HEK293 (cell line): ENCODE data around the gene HSPB6.
A peak's percentile ranks its signal among the peaks of the same experiment; 100 is the strongest.

Experiments
- CTCF ChIA-PET: fragments of 350-600 bp; formaldehyde crosslinking; extraction: SDS; loops from one replicate; lab custom pipeline; 2021; ENCODE audit warnings: antibody characterized with exemption; lab: Yijun Ruan, JAX
- POLR2A ChIA-PET: fragments of 300-600 bp; formaldehyde crosslinking; extraction: SDS; loops from one replicate; lab custom pipeline; 2020; ENCODE audit warnings: antibody characterized with exemption, inconsistent platforms; lab: Yijun Ruan, JAX
- H3K27ac ChIP-seq: fragments of 200-500 bp; sonication (Bioruptor generic); 2 replicates; pipeline ENCODE4 v1.5.1; 2014; ENCODE audit warnings: low read depth, low read length, control low read depth, inconsistent platforms; ENCODE audit errors: extremely low read depth
- H3K36me3 ChIP-seq, 2 experiments: fragments of 200-500 bp in 1 of 2; sonication (Bioruptor generic) in 1 of 2; 1 replicate in 1 of 2; 2 replicates in 1 of 2; pipeline ENCODE4 v1.5.1; 2014 to 2017; ENCODE audit warnings: inconsistent platforms in 2 of 2, low read length in 2 of 2; ENCODE audit not compliant: control insufficient read depth in 2 of 2, insufficient read depth in 1 of 2
- H3K4me1 ChIP-seq: fragments of 200-500 bp; sonication (Bioruptor generic); 2 replicates; pipeline ENCODE4 v1.5.1; 2014; ENCODE audit warnings: mild to moderate bottlenecking, low read length, inconsistent platforms; ENCODE audit not compliant: control insufficient read depth, insufficient read depth
- H3K4me3 ChIP-seq: 2 replicates; pipeline ENCODE4 v1.5.1; 2011; ENCODE audit warnings: low read depth, mild to moderate bottlenecking, control low read depth, low read length, moderate library complexity
- H3K9me3 ChIP-seq: fragments of 200-500 bp; sonication (Bioruptor generic); 2 replicates; pipeline ENCODE4 v1.5.1; 2014; ENCODE audit warnings: low read depth, low read length, inconsistent platforms; ENCODE audit not compliant: control insufficient read depth, insufficient read depth
- GLI2 ChIP-seq: fragments of 450-650 bp; formaldehyde crosslinking; IDR thresholded peaks from 2 replicates; pipeline ENCODE4; 2017; ENCODE audit warnings: missing biosample characterization, missing genetic modification characterization, low read depth, borderline replicate concordance
- GLIS1 ChIP-seq: fragments of 450-650 bp; formaldehyde crosslinking; IDR thresholded peaks from 2 replicates; pipeline ENCODE4 v1.5.1; 2016; ENCODE audit warnings: missing biosample characterization, missing genetic modification characterization
- IKZF3 ChIP-seq: fragments of 450-650 bp; IDR thresholded peaks from 2 replicates; pipeline ENCODE4 v1.5.0; 2018; ENCODE audit warnings: missing biosample characterization, mild to moderate bottlenecking, missing genetic modification characterization, moderate library complexity
- KLF1 ChIP-seq: fragments of 450-650 bp; formaldehyde crosslinking; IDR thresholded peaks from 2 replicates; pipeline ENCODE4 v1.5.1; 2016; ENCODE audit warnings: missing biosample characterization, missing genetic modification characterization
- KLF8 ChIP-seq: fragments of 450-650 bp; formaldehyde crosslinking; IDR thresholded peaks from 2 replicates; pipeline ENCODE4 v1.5.1; 2016; ENCODE audit warnings: missing biosample characterization, missing genetic modification characterization
- MYNN ChIP-seq: fragments of 450-650 bp; formaldehyde crosslinking; IDR thresholded peaks from 2 replicates; pipeline ENCODE4 v1.5.1; 2016; ENCODE audit warnings: missing biosample characterization, missing genetic modification characterization, borderline replicate concordance
- ZBTB10 ChIP-seq: fragments of 450-650 bp; formaldehyde crosslinking; IDR thresholded peaks from 2 replicates; pipeline ENCODE4 v1.5.1; 2016; ENCODE audit warnings: missing biosample characterization, missing genetic modification characterization
- ZBTB20 ChIP-seq: fragments of 450-650 bp; formaldehyde crosslinking; IDR thresholded peaks from 2 replicates; pipeline ENCODE4 v1.5.1; 2016; ENCODE audit warnings: missing biosample characterization, missing genetic modification characterization
- ZBTB21 ChIP-seq: fragments of 450-650 bp; formaldehyde crosslinking; IDR thresholded peaks from 2 replicates; pipeline ENCODE4 v1.5.1; 2017; ENCODE audit warnings: missing biosample characterization, missing genetic modification characterization
- ZBTB6 ChIP-seq: fragments of 450-650 bp; formaldehyde crosslinking; IDR thresholded peaks from 2 replicates; pipeline ENCODE4 v1.5.1; 2017; ENCODE audit warnings: missing biosample characterization, missing genetic modification characterization
- ZFP69B ChIP-seq: fragments of 450-650 bp; formaldehyde crosslinking; IDR thresholded peaks from 2 replicates; pipeline ENCODE4 v1.5.1; 2016; ENCODE audit warnings: missing biosample characterization, missing genetic modification characterization
- ZNF121 ChIP-seq: fragments of 450-650 bp; formaldehyde crosslinking; IDR thresholded peaks from 2 replicates; pipeline ENCODE4 v1.5.1; 2016; ENCODE audit warnings: missing biosample characterization, missing genetic modification characterization
- ZNF132 ChIP-seq: fragments of 450-650 bp; formaldehyde crosslinking; IDR thresholded peaks from 2 replicates; pipeline ENCODE4 v1.5.1; 2017; ENCODE audit warnings: missing biosample characterization, missing genetic modification characterization, borderline replicate concordance
- ZNF184 ChIP-seq: fragments of 450-650 bp; IDR thresholded peaks from 2 replicates; pipeline ENCODE4 v1.5.1; 2018; ENCODE audit warnings: missing biosample characterization, mild to moderate bottlenecking, missing genetic modification characterization
- ZNF2 ChIP-seq: fragments of 450-650 bp; formaldehyde crosslinking; IDR thresholded peaks from 2 replicates; pipeline ENCODE4 v1.5.1; 2016; ENCODE audit warnings: missing biosample characterization, missing genetic modification characterization
- ZNF223 ChIP-seq: fragments of 450-650 bp; formaldehyde crosslinking; IDR thresholded peaks from 2 replicates; pipeline ENCODE4 v1.5.1; 2016; ENCODE audit warnings: missing biosample characterization, missing genetic modification characterization
- ZNF266 ChIP-seq: fragments of 450-650 bp; formaldehyde crosslinking; IDR thresholded peaks from 2 replicates; pipeline ENCODE4 v1.5.1; 2016; ENCODE audit warnings: missing biosample characterization, missing genetic modification characterization, low read depth
- ZNF292 ChIP-seq: fragments of 450-650 bp; formaldehyde crosslinking; IDR thresholded peaks from 2 replicates; pipeline ENCODE4 v1.5.1; 2016; ENCODE audit warnings: low read depth, missing biosample characterization, missing genetic modification characterization, borderline replicate concordance
- ZNF37A ChIP-seq: fragments of 450-650 bp; IDR thresholded peaks from 2 replicates; pipeline ENCODE4 v1.5.1; 2018; ENCODE audit warnings: missing biosample characterization, missing genetic modification characterization
- ZNF670 ChIP-seq: fragments of 450-650 bp; formaldehyde crosslinking; IDR thresholded peaks from 2 replicates; pipeline ENCODE4 v1.5.1; 2016; ENCODE audit warnings: missing biosample characterization, missing genetic modification characterization, low read depth
- ZSCAN5A ChIP-seq: fragments of 450-650 bp; formaldehyde crosslinking; IDR thresholded peaks from 2 replicates; pipeline ENCODE4 v1.5.1; 2016; ENCODE audit warnings: missing biosample characterization, missing genetic modification characterization
- TF ChIP-seq, protein P1 (sequence below): fragments of 450-650 bp; formaldehyde crosslinking; IDR thresholded peaks from 2 replicates; pipeline ENCODE4 v1.5.1; 2016; ENCODE audit warnings: missing biosample characterization, missing genetic modification characterization
- TF ChIP-seq, protein P2 (sequence below): fragments of 450-650 bp; formaldehyde crosslinking; optimal IDR thresholded peaks from 2 replicates; pipeline ENCODE3; 2016; ENCODE audit warnings: missing biosample characterization, mild to moderate bottlenecking, missing genetic modification characterization
- TF ChIP-seq, protein P3 (sequence below): fragments of 450-650 bp; formaldehyde crosslinking; conservative IDR thresholded peaks from 2 replicates; pipeline ENCODE4 v1.5.1; 2016; ENCODE audit warnings: low read depth, missing biosample characterization, missing genetic modification characterization

The HSPB6 gene

GRCh38 chr19:35757231-35757748, 461 bp upstream of the HSPB6 start (continued):
- TF ChIP-seq, protein P1, sequence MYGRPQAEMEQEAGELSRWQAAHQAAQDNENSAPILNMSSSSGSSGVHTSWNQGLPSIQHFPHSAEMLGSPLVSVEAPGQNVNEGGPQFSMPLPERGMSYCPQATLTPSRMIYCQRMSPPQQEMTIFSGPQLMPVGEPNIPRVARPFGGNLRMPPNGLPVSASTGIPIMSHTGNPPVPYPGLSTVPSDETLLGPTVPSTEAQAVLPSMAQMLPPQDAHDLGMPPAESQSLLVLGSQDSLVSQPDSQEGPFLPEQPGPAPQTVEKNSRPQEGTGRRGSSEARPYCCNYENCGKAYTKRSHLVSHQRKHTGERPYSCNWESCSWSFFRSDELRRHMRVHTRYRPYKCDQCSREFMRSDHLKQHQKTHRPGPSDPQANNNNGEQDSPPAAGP (tag by site-specific recombination) = peak; percentile 80
- TF ChIP-seq, protein P2, sequence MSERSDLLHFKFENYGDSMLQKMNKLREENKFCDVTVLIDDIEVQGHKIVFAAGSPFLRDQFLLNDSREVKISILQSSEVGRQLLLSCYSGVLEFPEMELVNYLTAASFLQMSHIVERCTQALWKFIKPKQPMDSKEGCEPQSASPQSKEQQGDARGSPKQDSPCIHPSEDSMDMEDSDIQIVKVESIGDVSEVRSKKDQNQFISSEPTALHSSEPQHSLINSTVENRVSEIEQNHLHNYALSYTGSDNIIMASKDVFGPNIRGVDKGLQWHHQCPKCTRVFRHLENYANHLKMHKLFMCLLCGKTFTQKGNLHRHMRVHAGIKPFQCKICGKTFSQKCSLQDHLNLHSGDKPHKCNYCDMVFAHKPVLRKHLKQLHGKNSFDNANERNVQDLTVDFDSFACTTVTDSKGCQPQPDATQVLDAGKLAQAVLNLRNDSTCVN (tag by site-specific recombination) = peak; percentile 81
- peak; percentile 66 for TF ChIP-seq ZNF2 (tag by site-specific recombination)
- peak; percentile 79 for TF ChIP-seq ZBTB21 (tag by site-specific recombination)
- TF ChIP-seq ZBTB20 (tag by site-specific recombination) = peak; percentile 89

GRCh38 chr19:35755550-35756376, 1.1 kb downstream of the HSPB6 start:
- ChIA-PET CTCF (interaction anchor here (1.3 to 1.4 kb wide), 2 partner anchors 10 to 61 kb away, joined by 3 to 5 read pairs; partner anchors contain the start of genes PSENEN and U2AF1L4), POLR2A (interaction anchor here (0.7 to 3.0 kb wide), 6 partner anchors 8 to 15 kb away, joined by 3 to 87 read pairs (median 6); partner anchors contain the start of genes IGFLR1, LIN37, PSENEN and U2AF1L4)
- peaks cover 15% of the 10 kb centered on the region for H3K4me1 ChIP-seq
- no peaks in the 10 kb centered on the region for H3K9me3 ChIP-seq
- H3K36me3 ChIP-seq = peaks cover 55 to 62% of the 10 kb centered on the region in 2 experiments
- H3K4me3 ChIP-seq = no peak overlapping the region
- H3K27ac ChIP-seq = peak overlapping the region; percentile 32; the same call in 1 of the 2 replicates
- no peak for TF ChIP-seq ZNF132 (tag by site-specific recombination)
- TF ChIP-seq ZNF292 (tag by site-specific recombination) = no peak
- TF ChIP-seq, protein P3, sequence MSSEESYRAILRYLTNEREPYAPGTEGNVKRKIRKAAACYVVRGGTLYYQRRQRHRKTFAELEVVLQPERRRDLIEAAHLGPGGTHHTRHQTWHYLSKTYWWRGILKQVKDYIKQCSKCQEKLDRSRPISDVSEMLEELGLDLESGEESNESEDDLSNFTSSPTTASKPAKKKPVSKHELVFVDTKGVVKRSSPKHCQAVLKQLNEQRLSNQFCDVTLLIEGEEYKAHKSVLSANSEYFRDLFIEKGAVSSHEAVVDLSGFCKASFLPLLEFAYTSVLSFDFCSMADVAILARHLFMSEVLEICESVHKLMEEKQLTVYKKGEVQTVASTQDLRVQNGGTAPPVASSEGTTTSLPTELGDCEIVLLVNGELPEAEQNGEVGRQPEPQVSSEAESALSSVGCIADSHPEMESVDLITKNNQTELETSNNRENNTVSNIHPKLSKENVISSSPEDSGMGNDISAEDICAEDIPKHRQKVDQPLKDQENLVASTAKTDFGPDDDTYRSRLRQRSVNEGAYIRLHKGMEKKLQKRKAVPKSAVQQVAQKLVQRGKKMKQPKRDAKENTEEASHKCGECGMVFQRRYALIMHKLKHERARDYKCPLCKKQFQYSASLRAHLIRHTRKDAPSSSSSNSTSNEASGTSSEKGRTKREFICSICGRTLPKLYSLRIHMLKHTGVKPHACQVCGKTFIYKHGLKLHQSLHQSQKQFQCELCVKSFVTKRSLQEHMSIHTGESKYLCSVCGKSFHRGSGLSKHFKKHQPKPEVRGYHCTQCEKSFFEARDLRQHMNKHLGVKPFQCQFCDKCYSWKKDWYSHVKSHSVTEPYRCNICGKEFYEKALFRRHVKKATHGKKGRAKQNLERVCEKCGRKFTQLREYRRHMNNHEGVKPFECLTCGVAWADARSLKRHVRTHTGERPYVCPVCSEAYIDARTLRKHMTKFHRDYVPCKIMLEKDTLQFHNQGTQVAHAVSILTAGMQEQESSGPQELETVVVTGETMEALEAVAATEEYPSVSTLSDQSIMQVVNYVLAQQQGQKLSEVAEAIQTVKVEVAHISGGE (tag by site-specific recombination) = no peak
- TF ChIP-seq KLF1 = peak; percentile 44
- no peak for TF ChIP-seq ZNF266
- peak; percentile 62 for TF ChIP-seq GLIS1 (tag by site-specific recombination)
- no peak for TF ChIP-seq MYNN (tag by site-specific recombination)
- no peak for TF ChIP-seq ZNF184
- TF ChIP-seq GLI2 (tag by site-specific recombination) = no peak
- TF ChIP-seq ZNF223 (tag by site-specific recombination) = no peak
- no peak for TF ChIP-seq ZNF670 (tag by site-specific recombination)
- no peak for TF ChIP-seq ZFP69B
- no peak for TF ChIP-seq ZSCAN5A (tag by site-specific recombination)
- TF ChIP-seq ZBTB10 = no peak
- no peak for TF ChIP-seq ZNF37A (tag by site-specific recombination)
- TF ChIP-seq ZNF121 (tag by site-specific recombination) = no peak
- peak; percentile 29; the same call in 1 of the 2 replicates for TF ChIP-seq KLF8 (tag by site-specific recombination)
- TF ChIP-seq IKZF3 (tag by site-specific recombination) = 0 out of 2 replicates have a peak, but pooled peaks have one; percentile 10
- no peak for TF ChIP-seq ZBTB6 (tag by site-specific recombination)
